Measurements from ENCODE around the gene ELMO1.

ELMO1 gene

DNA sequence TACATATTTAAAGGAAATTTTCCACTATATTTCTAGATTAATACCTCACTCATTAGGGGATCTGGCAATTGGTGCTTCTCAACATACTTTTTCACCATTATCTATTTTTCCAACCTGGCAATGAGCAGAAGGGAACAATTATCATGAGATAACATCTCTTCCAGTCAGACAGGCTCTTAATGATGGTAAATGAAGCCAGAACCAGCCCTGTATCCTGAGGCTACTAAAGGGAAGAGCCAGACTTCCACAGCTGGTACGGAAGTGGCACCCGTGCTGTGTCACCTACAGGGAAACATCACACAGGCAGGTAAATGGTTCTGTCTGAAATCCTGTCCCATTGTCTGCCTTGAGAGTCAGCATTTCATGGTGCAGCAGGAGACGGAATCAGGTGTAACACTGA is 75.9 kb downstream of the ELMO1 start:
- no peak overlapping the region for H2AFZ ChIP-seq
- H3K4me3 ChIP-seq (ENCODE audit: low read depth, low read length) = no peak overlapping the region
- H3K9ac ChIP-seq = no peak overlapping the region
- no peak overlapping the region for H3K27ac ChIP-seq
- H3K4me2 ChIP-seq (ENCODE audit: low read length) = no peak overlapping the region
- no peaks in the 10 kb centered on the region for H3K4me1 ChIP-seq
- no peaks in the 10 kb centered on the region for H3K9me3 ChIP-seq (ENCODE audit: control insufficient read depth, low read length)
- TF ChIP-seq, protein P1, sequence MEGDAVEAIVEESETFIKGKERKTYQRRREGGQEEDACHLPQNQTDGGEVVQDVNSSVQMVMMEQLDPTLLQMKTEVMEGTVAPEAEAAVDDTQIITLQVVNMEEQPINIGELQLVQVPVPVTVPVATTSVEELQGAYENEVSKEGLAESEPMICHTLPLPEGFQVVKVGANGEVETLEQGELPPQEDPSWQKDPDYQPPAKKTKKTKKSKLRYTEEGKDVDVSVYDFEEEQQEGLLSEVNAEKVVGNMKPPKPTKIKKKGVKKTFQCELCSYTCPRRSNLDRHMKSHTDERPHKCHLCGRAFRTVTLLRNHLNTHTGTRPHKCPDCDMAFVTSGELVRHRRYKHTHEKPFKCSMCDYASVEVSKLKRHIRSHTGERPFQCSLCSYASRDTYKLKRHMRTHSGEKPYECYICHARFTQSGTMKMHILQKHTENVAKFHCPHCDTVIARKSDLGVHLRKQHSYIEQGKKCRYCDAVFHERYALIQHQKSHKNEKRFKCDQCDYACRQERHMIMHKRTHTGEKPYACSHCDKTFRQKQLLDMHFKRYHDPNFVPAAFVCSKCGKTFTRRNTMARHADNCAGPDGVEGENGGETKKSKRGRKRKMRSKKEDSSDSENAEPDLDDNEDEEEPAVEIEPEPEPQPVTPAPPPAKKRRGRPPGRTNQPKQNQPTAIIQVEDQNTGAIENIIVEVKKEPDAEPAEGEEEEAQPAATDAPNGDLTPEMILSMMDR (IDR thresholded peaks at IDR 0.05) = no peak
- no peaks in the 10 kb centered on the region for H3K27me3 ChIP-seq (ENCODE audit: control insufficient read depth, insufficient read depth, low read length)
- no peaks in the 10 kb centered on the region for H3K79me2 ChIP-seq
- no peaks in the 10 kb centered on the region for H3K36me3 ChIP-seq (ENCODE audit: control insufficient read depth, insufficient read depth, low read length)

DNA sequence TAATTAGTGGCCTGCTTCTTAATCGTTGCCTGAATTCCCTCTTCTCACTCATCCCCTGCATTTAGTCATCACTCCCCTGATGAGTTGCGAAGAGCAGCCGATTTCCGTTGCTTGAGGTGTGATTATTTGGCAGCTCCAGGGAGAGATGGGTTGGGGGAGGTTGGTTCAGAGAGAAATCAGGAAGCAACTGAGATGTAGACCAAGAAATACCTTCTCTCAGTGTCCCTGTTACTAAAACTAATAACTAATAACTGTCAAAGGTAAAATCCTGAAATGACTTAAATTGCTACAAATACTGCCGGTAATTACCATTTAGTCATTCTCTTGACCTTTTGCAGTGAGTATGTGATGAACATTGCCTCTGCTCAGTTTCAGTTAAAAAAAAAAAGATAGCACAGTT is 76.9 kb downstream of the ELMO1 start:
- no peak overlapping the region for H2AFZ ChIP-seq
- H3K9ac ChIP-seq = no peak overlapping the region
- H3K27ac ChIP-seq = no peak overlapping the region
- H3K4me1 ChIP-seq = peaks cover 5% of the 10 kb centered on the region
- H3K27me3 ChIP-seq (ENCODE audit: control insufficient read depth, insufficient read depth, low read length) = no peaks in the 10 kb centered on the region
- no peaks in the 10 kb centered on the region for H3K79me2 ChIP-seq
- no peaks in the 10 kb centered on the region for H3K36me3 ChIP-seq (ENCODE audit: control insufficient read depth, insufficient read depth, low read length)
- H3K9me3 ChIP-seq (ENCODE audit: control insufficient read depth, low read length) = no peaks in the 10 kb centered on the region
- TF ChIP-seq, protein P1 (IDR thresholded peaks at IDR 0.05) = no peak
- H3K4me3 ChIP-seq (ENCODE audit: low read depth, low read length) = no peak overlapping the region
- H3K4me2 ChIP-seq (ENCODE audit: low read length) = no peak overlapping the region

DNA sequence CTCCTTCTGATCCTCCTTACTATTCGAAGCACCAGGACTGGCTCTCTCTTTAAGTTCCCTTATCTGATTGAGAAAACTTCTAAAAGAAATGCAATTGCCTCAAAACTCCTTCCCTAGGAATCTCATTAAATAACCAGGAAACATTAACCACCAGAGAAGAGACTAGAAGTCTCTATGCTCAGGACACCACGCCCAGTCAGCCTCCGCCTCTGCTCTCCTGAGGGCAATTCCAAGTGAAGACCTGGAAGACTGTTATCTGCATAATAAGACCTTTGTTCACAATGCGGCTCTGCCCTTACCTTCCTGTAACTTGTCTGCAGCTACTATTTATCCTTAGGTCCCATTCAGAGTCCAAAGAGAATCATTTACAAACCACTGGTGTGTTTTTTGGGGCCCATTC is 78.8 kb downstream of the ELMO1 start:
- Histone ChIP-seq H3K4me2 (ENCODE audit: low read length) (no peak overlapping the region), H3K36me3 (ENCODE audit: control insufficient read depth, insufficient read depth, low read length) (no peaks in the 10 kb centered on the region), H3K9ac (no peak overlapping the region), H3K27me3 (ENCODE audit: control insufficient read depth, insufficient read depth, low read length) (no peaks in the 10 kb centered on the region), H3K4me3 (ENCODE audit: low read depth, low read length) (no peak overlapping the region), H3K79me2 (no peaks in the 10 kb centered on the region), H3K9me3 (ENCODE audit: control insufficient read depth, low read length) (no peaks in the 10 kb centered on the region), H2AFZ (no peak overlapping the region), H3K4me1 (peaks cover 10% of the 10 kb centered on the region), H3K27ac (no peak overlapping the region)
- TF ChIP-seq, protein P1 (IDR thresholded peaks at IDR 0.05) = no peak

DNA sequence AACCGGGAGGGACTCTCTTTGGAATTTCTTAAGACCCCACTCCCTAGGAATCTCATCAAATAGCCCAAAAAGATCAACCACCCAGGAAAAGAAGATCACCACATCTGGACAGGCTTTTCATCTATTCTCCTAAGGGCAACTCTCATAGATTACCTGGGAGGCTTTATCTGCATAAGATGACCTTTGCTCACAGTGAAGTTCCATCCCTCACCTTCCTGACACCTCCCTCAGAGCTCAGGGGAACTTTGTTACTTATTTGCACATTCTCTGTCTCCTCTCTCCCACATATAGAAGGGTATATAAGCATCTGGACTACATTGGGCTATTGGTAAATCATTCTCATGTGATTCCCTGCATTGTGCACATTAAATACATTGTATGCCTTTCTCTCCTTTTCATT is 80.1 kb downstream of the ELMO1 start:
- Histone ChIP-seq H2AFZ (no peak overlapping the region), H3K79me2 (no peaks in the 10 kb centered on the region), H3K4me1 (peaks cover 10% of the 10 kb centered on the region), H3K9me3 (ENCODE audit: control insufficient read depth, low read length) (no peaks in the 10 kb centered on the region), H3K4me2 (ENCODE audit: low read length) (no peak overlapping the region), H3K27ac (no peak overlapping the region), H3K4me3 (ENCODE audit: low read depth, low read length) (no peak overlapping the region), H3K27me3 (ENCODE audit: control insufficient read depth, insufficient read depth, low read length) (no peaks in the 10 kb centered on the region), H3K9ac (no peak overlapping the region), H3K36me3 (ENCODE audit: control insufficient read depth, insufficient read depth, low read length) (no peaks in the 10 kb centered on the region)
- TF ChIP-seq, protein P1 (IDR thresholded peaks at IDR 0.05) = no peak

DNA sequence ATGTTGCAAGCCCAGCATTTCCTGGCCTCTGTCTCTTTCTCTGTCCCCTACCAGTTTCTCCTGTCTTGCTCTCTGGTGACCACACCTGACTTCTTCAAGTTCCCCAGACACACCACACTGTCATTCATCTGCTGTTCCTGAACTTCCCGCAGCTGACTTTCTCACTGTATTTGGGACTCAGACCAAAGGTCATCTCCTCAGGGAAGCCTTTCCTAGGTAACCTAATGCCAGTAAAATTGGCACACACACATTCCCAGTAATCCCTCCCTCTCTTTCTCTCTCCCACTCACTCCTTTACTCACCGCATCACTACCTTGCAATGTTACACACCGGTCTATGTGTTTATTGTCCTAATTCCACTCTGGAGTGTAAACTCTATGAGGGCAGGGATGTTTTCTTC is 81.7 kb downstream of the ELMO1 start:
- TF ChIP-seq, protein P1 (IDR thresholded peaks at IDR 0.05) = no peak
- Histone ChIP-seq H2AFZ (peak overlapping the region; percentile 39), H3K27ac (peak overlapping the region; percentile 70), H3K4me3 (ENCODE audit: low read depth, low read length) (no peak overlapping the region), H3K79me2 (no peaks in the 10 kb centered on the region), H3K27me3 (ENCODE audit: control insufficient read depth, insufficient read depth, low read length) (no peaks in the 10 kb centered on the region), H3K9me3 (ENCODE audit: control insufficient read depth, low read length) (no peaks in the 10 kb centered on the region), H3K9ac (no peak overlapping the region), H3K4me2 (ENCODE audit: low read length) (no peak overlapping the region), H3K36me3 (ENCODE audit: control insufficient read depth, insufficient read depth, low read length) (no peaks in the 10 kb centered on the region), H3K4me1 (peaks cover 10% of the 10 kb centered on the region)
